HG02970 (cell line): Measurements from ENCODE around the gene SYMPK.
A peak's percentile ranks its signal among the peaks of the same experiment; 100 is the strongest.
"Not testable (repeated sequence)": the region's sequence is repeated elsewhere in the genome, so short reads cannot be mapped to it uniquely, and the experiment has no call there.

ENCODE experiments used
- ATAC-seq: cut with Tn5 transposase; IDR thresholded peaks from one replicate; pipeline ENCODE4 v1.9.1; 2021; ENCODE audit warnings: mild to moderate bottlenecking, moderate library complexity, moderate number of reproducible peaks; ENCODE audit not compliant: unreplicated experiment, low FRiP score

SYMPK gene

GRCh38 chr19:45862564-45863334, at the start of gene SYMPK:
TSS of gene SYMPK (minus strand) at chr19:45863147. CDS start at chr19:45854495, 8,652 bp downstream.
- ATAC-seq, result peak; percentile 95

GRCh38 chr19:45911291-45911690, 48.3 kb upstream of the SYMPK start:
- no peak for ATAC-seq

GRCh38 chr19:45908956-45909355, 46.0 kb upstream of the SYMPK start:
- ATAC-seq, result no peak

GRCh38 chr19:45906221-45906620, 43.3 kb upstream of the SYMPK start:
- ATAC-seq, result no peak

GRCh38 chr19:45905011-45905410, 42.1 kb upstream of the SYMPK start:
- ATAC-seq, result no peak

GRCh38 chr19:45902651-45903625, 40.0 kb upstream of the SYMPK start:
- ATAC-seq, result peak; percentile 91

- ATAC-seq, result no peak
These were observed 39.1 kb upstream of the SYMPK start, which contains the start of gene MYPOP for GRCh38 chr19:45901912-45902650. TSS of gene MYPOP (minus strand) at chr19:45902613. CDS start at chr19:45901773, 840 bp downstream.

- ATAC-seq, result no peak
These were observed 38.5 kb upstream of the SYMPK start for GRCh38 chr19:45901432-45901911.

- no peak for ATAC-seq
These were observed 37.9 kb upstream of the SYMPK start for GRCh38 chr19:45900738-45901431.

- ATAC-seq, result no peak
These were observed 37.1 kb upstream of the SYMPK start for GRCh38 chr19:45899919-45900589.

GRCh38 chr19:45899253-45899652, 36.3 kb upstream of the SYMPK start:
- ATAC-seq, result no peak

- no peak for ATAC-seq
These were observed 34.4 kb upstream of the SYMPK start for GRCh38 chr19:45897261-45897812.

- ATAC-seq, result not testable (repeated sequence)
These were observed 33.1 kb upstream of the SYMPK start for GRCh38 chr19:45895983-45896599.

GRCh38 chr19:45895519-45895972, 32.6 kb upstream of the SYMPK start:
- ATAC-seq, result no peak

GRCh38 chr19:45890877-45891276, 27.9 kb upstream of the SYMPK start:
- no peak for ATAC-seq

GRCh38 chr19:45889210-45889885, 26.4 kb upstream of the SYMPK start:
- no peak for ATAC-seq

- no peak for ATAC-seq
These were observed 24.3 kb upstream of the SYMPK start for GRCh38 chr19:45887200-45887710.
